ENCODE measurements around the gene TMEM37. TPM values are rescaled to one million over a fixed set of nuclear protein-coding genes. Genes with fewer than 3 reads are reported as not detected.

The TMEM37 gene
- polyA plus RNA-seq, 2 donors, result 3.4 to 4.0 TPM

- peaks cover 2 to 12% of the 10 kb centered on the region in 2 donors for H3K4me1 ChIP-seq (ENCODE audit: control insufficient read depth in 2 of 2, insufficient read depth in 2 of 2, low read length in 1 of 2)
- H3K36me3 ChIP-seq (ENCODE audit: control insufficient read depth in 2 of 2, insufficient read depth in 2 of 2, low read length in 1 of 2), result no peaks in the 10 kb centered on the region
- H3K27me3 ChIP-seq (ENCODE audit: control insufficient read depth in 1 of 2, insufficient read depth in 2 of 2, low read length in 2 of 2), result no peaks in the 10 kb centered on the region
- no peaks in the 10 kb centered on the region for H3K9me3 ChIP-seq (ENCODE audit: control insufficient read depth in 2 of 2, insufficient read depth in 1 of 2, low read depth in 1 of 2, low read length in 1 of 2)
- peak overlapping the region; percentile 39 to 63 for H3K4me3 ChIP-seq (ENCODE audit: low read depth in 1 of 2, low read length in 2 of 2)
- whole genome bisulfite sequencing, 2 donors, result 6 to 14% methylated on average over 51 to 53 of the region's 53 CpGs
- peak overlapping the region in 1 of 2 donors; percentile 57 for H3K27ac ChIP-seq (ENCODE audit: low read depth in 2 of 2, low read length in 1 of 2)
Measured at GRCh38 chr2:119431976-119432850, 559 bp downstream of the TMEM37 start.

- H3K27ac ChIP-seq (ENCODE audit: low read depth in 2 of 2, low read length in 1 of 2), result no peak overlapping the region
- 92 to 94% methylated on average over 17 of the region's 17 CpGs for WGBS, 2 donors
- no peaks in the 10 kb centered on the region for H3K27me3 ChIP-seq (ENCODE audit: control insufficient read depth in 1 of 2, insufficient read depth in 2 of 2, low read length in 2 of 2)
- H3K36me3 ChIP-seq (ENCODE audit: control insufficient read depth in 2 of 2, insufficient read depth in 2 of 2, low read length in 1 of 2), result no peaks in the 10 kb centered on the region
- H3K4me1 ChIP-seq (ENCODE audit: control insufficient read depth in 2 of 2, insufficient read depth in 2 of 2, low read length in 1 of 2), result peaks cover 2 to 12% of the 10 kb centered on the region in 2 donors
- peak overlapping the region in 1 of 2 donors; percentile 63 for H3K4me3 ChIP-seq (ENCODE audit: low read depth in 1 of 2, low read length in 2 of 2)
- no peaks in the 10 kb centered on the region for H3K9me3 ChIP-seq (ENCODE audit: control insufficient read depth in 2 of 2, insufficient read depth in 1 of 2, low read depth in 1 of 2, low read length in 1 of 2)
Measured at GRCh38 chr2:119432851-119433522, 1.3 kb downstream of the TMEM37 start.

GRCh38 chr2:119433636-119434327, 2.1 kb downstream of the TMEM37 start:
- Histone ChIP-seq H3K27me3 (ENCODE audit: control insufficient read depth in 1 of 2, insufficient read depth in 2 of 2, low read length in 2 of 2) (no peaks in the 10 kb centered on the region), H3K27ac (ENCODE audit: low read depth in 2 of 2, low read length in 1 of 2) (peak overlapping the region in 1 of 2 donors; percentile 40), H3K4me3 (ENCODE audit: low read depth in 1 of 2, low read length in 2 of 2) (no peak overlapping the region), H3K36me3 (ENCODE audit: control insufficient read depth in 2 of 2, insufficient read depth in 2 of 2, low read length in 1 of 2) (no peaks in the 10 kb centered on the region), H3K9me3 (ENCODE audit: control insufficient read depth in 2 of 2, insufficient read depth in 1 of 2, low read depth in 1 of 2, low read length in 1 of 2) (no peaks in the 10 kb centered on the region), H3K4me1 (ENCODE audit: control insufficient read depth in 2 of 2, insufficient read depth in 2 of 2, low read length in 1 of 2) (peaks cover 2 to 12% of the 10 kb centered on the region in 2 donors)
- WGBS, 2 donors, result 70 to 80% methylated on average over 10 of the region's 10 CpGs

- Histone ChIP-seq H3K36me3 (ENCODE audit: control insufficient read depth in 2 of 2, insufficient read depth in 2 of 2, low read length in 1 of 2) (no peaks in the 10 kb centered on the region), H3K4me1 (ENCODE audit: control insufficient read depth in 2 of 2, insufficient read depth in 2 of 2, low read length in 1 of 2) (peaks cover 2 to 12% of the 10 kb centered on the region in 2 donors), H3K9me3 (ENCODE audit: control insufficient read depth in 2 of 2, insufficient read depth in 1 of 2, low read depth in 1 of 2, low read length in 1 of 2) (no peaks in the 10 kb centered on the region), H3K27ac (ENCODE audit: low read depth in 2 of 2, low read length in 1 of 2) (peak overlapping the region in 1 of 2 donors; percentile 0), H3K4me3 (ENCODE audit: low read depth in 1 of 2, low read length in 2 of 2) (no peak overlapping the region), H3K27me3 (ENCODE audit: control insufficient read depth in 1 of 2, insufficient read depth in 2 of 2, low read length in 2 of 2) (no peaks in the 10 kb centered on the region)
- WGBS, 2 donors, result 62 to 74% methylated on average over 6 of the region's 6 CpGs
Measured at GRCh38 chr2:119434664-119435063, 3.0 kb downstream of the TMEM37 start.

- H3K27me3 ChIP-seq (ENCODE audit: control insufficient read depth in 1 of 2, insufficient read depth in 2 of 2, low read length in 2 of 2), result no peaks in the 10 kb centered on the region
- no peaks in the 10 kb centered on the region for H3K9me3 ChIP-seq (ENCODE audit: control insufficient read depth in 2 of 2, insufficient read depth in 1 of 2, low read depth in 1 of 2, low read length in 1 of 2)
- no peak overlapping the region for H3K4me3 ChIP-seq (ENCODE audit: low read depth in 1 of 2, low read length in 2 of 2)
- 73 to 83% methylated on average over 6 of the region's 6 CpGs for WGBS, 2 donors
- peaks cover 2 to 7% of the 10 kb centered on the region in 2 donors for H3K4me1 ChIP-seq (ENCODE audit: control insufficient read depth in 2 of 2, insufficient read depth in 2 of 2, low read length in 1 of 2)
- H3K27ac ChIP-seq (ENCODE audit: low read depth in 2 of 2, low read length in 1 of 2), result peak overlapping the region in 1 of 2 donors; percentile 34
- H3K36me3 ChIP-seq (ENCODE audit: control insufficient read depth in 2 of 2, insufficient read depth in 2 of 2, low read length in 1 of 2), result no peaks in the 10 kb centered on the region
Measured at GRCh38 chr2:119435081-119435952, 3.7 kb downstream of the TMEM37 start.

- H3K4me1 ChIP-seq (ENCODE audit: control insufficient read depth in 2 of 2, insufficient read depth in 2 of 2, low read length in 1 of 2), result peaks cover 2 to 7% of the 10 kb centered on the region in 2 donors
- no peaks in the 10 kb centered on the region for H3K9me3 ChIP-seq (ENCODE audit: control insufficient read depth in 2 of 2, insufficient read depth in 1 of 2, low read depth in 1 of 2, low read length in 1 of 2)
- H3K36me3 ChIP-seq (ENCODE audit: control insufficient read depth in 2 of 2, insufficient read depth in 2 of 2, low read length in 1 of 2), result no peaks in the 10 kb centered on the region
- H3K27me3 ChIP-seq (ENCODE audit: control insufficient read depth in 1 of 2, insufficient read depth in 2 of 2, low read length in 2 of 2), result no peaks in the 10 kb centered on the region
- H3K4me3 ChIP-seq (ENCODE audit: low read depth in 1 of 2, low read length in 2 of 2), result no peak overlapping the region
- no peak overlapping the region for H3K27ac ChIP-seq (ENCODE audit: low read depth in 2 of 2, low read length in 1 of 2)
- WGBS, 2 donors, result 69 to 88% methylated on average over 7 of the region's 7 CpGs
Measured at GRCh38 chr2:119435953-119436297, 4.3 kb downstream of the TMEM37 start.

GRCh38 chr2:119436993-119437772, 5.5 kb downstream of the TMEM37 start:
- 92 to 95% methylated on average over 22 of the region's 22 CpGs for WGBS, 2 donors
- H3K9me3 ChIP-seq (ENCODE audit: control insufficient read depth in 2 of 2, insufficient read depth in 1 of 2, low read depth in 1 of 2, low read length in 1 of 2), result no peaks in the 10 kb centered on the region
- H3K4me1 ChIP-seq (ENCODE audit: control insufficient read depth in 2 of 2, insufficient read depth in 2 of 2, low read length in 1 of 2), result peaks cover 0 to 3% of the 10 kb centered on the region in 2 donors
- H3K27me3 ChIP-seq (ENCODE audit: control insufficient read depth in 1 of 2, insufficient read depth in 2 of 2, low read length in 2 of 2), result no peaks in the 10 kb centered on the region
- H3K36me3 ChIP-seq (ENCODE audit: control insufficient read depth in 2 of 2, insufficient read depth in 2 of 2, low read length in 1 of 2), result no peaks in the 10 kb centered on the region
- H3K4me3 ChIP-seq (ENCODE audit: low read depth in 1 of 2, low read length in 2 of 2), result no peak overlapping the region
- H3K27ac ChIP-seq (ENCODE audit: low read depth in 2 of 2, low read length in 1 of 2), result no peak overlapping the region

- H3K27ac ChIP-seq (ENCODE audit: low read depth in 2 of 2, low read length in 1 of 2), result no peak overlapping the region
- H3K9me3 ChIP-seq (ENCODE audit: control insufficient read depth in 2 of 2, insufficient read depth in 1 of 2, low read depth in 1 of 2, low read length in 1 of 2), result no peaks in the 10 kb centered on the region
- H3K27me3 ChIP-seq (ENCODE audit: control insufficient read depth in 1 of 2, insufficient read depth in 2 of 2, low read length in 2 of 2), result no peaks in the 10 kb centered on the region
- no peaks in the 10 kb centered on the region for H3K36me3 ChIP-seq (ENCODE audit: control insufficient read depth in 2 of 2, insufficient read depth in 2 of 2, low read length in 1 of 2)
- peaks cover 0 to 1% of the 10 kb centered on the region in 2 donors for H3K4me1 ChIP-seq (ENCODE audit: control insufficient read depth in 2 of 2, insufficient read depth in 2 of 2, low read length in 1 of 2)
- WGBS, 2 donors, result 70 to 75% methylated on average over 6 of the region's 6 CpGs
- H3K4me3 ChIP-seq (ENCODE audit: low read depth in 1 of 2, low read length in 2 of 2), result no peak overlapping the region
Measured at GRCh38 chr2:119438128-119438656, 6.5 kb downstream of the TMEM37 start.

Data from esophagus (tissue), 2 donors.